Uterus (tissue), 4 donors: Measurements from ENCODE around the gene CLEC4M. TPM values are rescaled to one million over a fixed set of nuclear protein-coding genes. Genes with fewer than 3 reads are reported as not detected.
"Not testable (repeated sequence)": the region's sequence is repeated elsewhere in the genome, so short reads cannot be mapped to it uniquely, and the experiment has no call there.

ENCODE experiments used
- DNase-seq, 2 donors: peaks; one replicate each; pipeline ENCODE4 v3.0.0-alpha.2; 2019 to 2020
- H3K27ac ChIP-seq, 2 donors: fragments of 200-600 bp; sonication (generic); 1 replicate in 1 of 2; 2 replicates in 1 of 2; pipeline ENCODE4 v1.5.1; 2016 to 2018
- H3K27me3 ChIP-seq, 2 donors: fragments of 200-600 bp; sonication (generic); one replicate each; pipeline ENCODE4 v1.5.1; 2018 to 2019; ENCODE audit warnings: control low read depth in 1 of 2
- H3K36me3 ChIP-seq, 2 donors: fragments of 200-600 bp; sonication (generic); one replicate each; pipeline ENCODE4 v1.5.1; 2019; ENCODE audit warnings: control low read depth in 1 of 2
- H3K4me1 ChIP-seq, 2 donors: fragments of 200-600 bp; sonication (generic); one replicate each; pipeline ENCODE4 v1.5.1; 2018 to 2019; ENCODE audit warnings: control low read depth in 1 of 2
- H3K4me3 ChIP-seq, 2 donors: fragments of 200-600 bp; sonication (generic); 1 replicate in 1 of 2; 2 replicates in 1 of 2; pipeline ENCODE4 v1.5.1; 2018 to 2019; ENCODE audit warnings: mild to moderate bottlenecking in 1 of 2
- H3K9me3 ChIP-seq, 2 donors: fragments of 200-600 bp; sonication (generic); one replicate each; pipeline ENCODE4 v1.5.1; 2019; ENCODE audit warnings: control low read depth in 1 of 2
- CTCF ChIP-seq, 4 experiments: fragments of 200-600 bp in 2 of 4; fragments of 450-650 bp in 2 of 4; sonication (generic) in 2 of 4; IDR thresholded peaks; one replicate each; pipeline ENCODE4 v1.5.1; 2016 to 2019; ENCODE audit warnings: antibody characterized with exemption in 4 of 4, mild to moderate bottlenecking in 2 of 4, moderate library complexity in 1 of 4
- POLR2A ChIP-seq, 2 donors: fragments of 450-650 bp; IDR thresholded peaks; one replicate each; pipeline ENCODE4 v1.6.1; 2016; ENCODE audit warnings: antibody characterized with exemption in 2 of 2, mild to moderate bottlenecking in 1 of 2, moderate library complexity in 1 of 2
- intact Hi-C: fragments of 100-400 bp; cut with DNase I; formaldehyde crosslinking; loops from one replicate; pipeline ENCODE4 v1.15.1; 2023; ENCODE audit warnings: low total_unique reads
- total RNA-seq, 4 donors: library from RNA; depleted of rRNA in 3 of 4; stranded (reverse); fragments of >200 nt in 3 of 4; gene quantifications; one replicate each; pipeline versions ENCODE4 v1.1.0 to v1.2.4, GENCODE V29; 2014 to 2023
- donor health status: DM: yes; HTN: yes; CAD: no.

CLEC4M gene
- total RNA-seq, 4 donors from 2014 or later, result 0.62 TPM; not detected in 3

GRCh38 chr19:7744871-7745650, 18.0 kb upstream of the CLEC4M start:
- no peak for TF ChIP-seq POLR2A (IDR thresholded peaks at IDR 0.05)
- TF ChIP-seq CTCF (IDR thresholded peaks at IDR 0.05), result no peak
- intact Hi-C loops, result no loop called here

GRCh38 chr19:7746306-7746705, 16.7 kb upstream of the CLEC4M start:
- H3K4me1 ChIP-seq, H3K27ac ChIP-seq, H3K36me3 ChIP-seq, intact Hi-C loops, DNase-seq, H3K9me3 ChIP-seq, H3K27me3 ChIP-seq, H3K4me3 ChIP-seq: not testable (repeated sequence)

More at GRCh38 chr19:7744871-7745650, 18.0 kb upstream of the CLEC4M start:
- Histone ChIP-seq H3K4me3 (no peak overlapping the region), H3K9me3 (no peaks in the 10 kb centered on the region), H3K27ac (no peak overlapping the region), H3K36me3 (no peaks in the 10 kb centered on the region), H3K27me3 (no peaks in the 10 kb centered on the region), H3K4me1 (no peaks in the 10 kb centered on the region)
- DNase-seq, result no peak

- H3K4me1 ChIP-seq, result no peaks in the 10 kb centered on the region
- H3K36me3 ChIP-seq, result no peaks in the 10 kb centered on the region
- no peaks in the 10 kb centered on the region for H3K27me3 ChIP-seq
- no peak within 1 kb of the TSS for H3K27ac ChIP-seq
- intact Hi-C loops, result no loop called here
- H3K4me3 ChIP-seq, result no peak within 1 kb of the TSS
- no peak for TF ChIP-seq POLR2A (IDR thresholded peaks at IDR 0.05)
- TF ChIP-seq CTCF (IDR thresholded peaks at IDR 0.05), result no peak
- DNase-seq, result no peak
- H3K9me3 ChIP-seq, result no peaks in the 10 kb centered on the region
Measured at GRCh38 chr19:7746903-7747884, 15.8 kb upstream of the CLEC4M start, which contains the start of gene CD209. TSS of gene CD209 (minus strand) at chr19:7747534. CDS start at chr19:7747511, 23 bp downstream.

- no peak overlapping the region for H3K27ac ChIP-seq
- H3K9me3 ChIP-seq, result no peaks in the 10 kb centered on the region
- H3K4me1 ChIP-seq, result no peaks in the 10 kb centered on the region
- no peak overlapping the region for H3K4me3 ChIP-seq
- no peaks in the 10 kb centered on the region for H3K36me3 ChIP-seq
- TF ChIP-seq CTCF (IDR thresholded peaks at IDR 0.05) (no peak), POLR2A (IDR thresholded peaks at IDR 0.05) (no peak)
- no peak for DNase-seq
- H3K27me3 ChIP-seq, result no peaks in the 10 kb centered on the region
- intact Hi-C loops, result no loop called here
Measured at GRCh38 chr19:7748171-7748570, 14.9 kb upstream of the CLEC4M start.

- intact Hi-C loops, result no loop called here
- TF ChIP-seq POLR2A (IDR thresholded peaks at IDR 0.05) (no peak), CTCF (IDR thresholded peaks at IDR 0.05) (no peak)
Measured at GRCh38 chr19:7748756-7749155, 14.3 kb upstream of the CLEC4M start.

More at GRCh38 chr19:7748756-7749155, 14.3 kb upstream of the CLEC4M start:
- no peak for DNase-seq
- Histone ChIP-seq H3K4me1 (no peaks in the 10 kb centered on the region), H3K27ac (no peak overlapping the region), H3K36me3 (no peaks in the 10 kb centered on the region), H3K27me3 (no peaks in the 10 kb centered on the region), H3K4me3 (no peak overlapping the region), H3K9me3 (no peaks in the 10 kb centered on the region)
